WTC11 (cell line): ENCODE data around the gene CENPM. TPM values are rescaled to one million over a fixed set of nuclear protein-coding genes. Genes with fewer than 3 reads are reported as not detected.
A peak's percentile ranks its signal among the peaks of the same experiment; 100 is the strongest.

Experiments
- ATAC-seq: fragments of 200-7000 bp; cut with Tn5 transposase; 2 replicates; pipeline ENCODE4 v1.10.0; 2021; ENCODE audit warnings: mild to moderate bottlenecking, moderate library complexity
- CTCF ChIA-PET: fragments of 300-600 bp; sonication (Branson Sonifier 250); formaldehyde crosslinking; loops from one replicate; lab custom pipeline; 2021; ENCODE audit warnings: antibody characterized with exemption; lab: Charles Lee
- POLR2A ChIA-PET: fragments of 350-600 bp; sonication (Branson Sonifier 250); formaldehyde crosslinking; loops from one replicate; lab custom pipeline; 2021; ENCODE audit warnings: antibody characterized with exemption; lab: Charles Lee
- DNase-seq: peaks from one replicate; pipeline ENCODE4 v3.0.0; 2021; ENCODE audit warnings: low spot score
- H3K27ac Mint-ChIP-seq: 2 replicates; pipeline ENCODE4 v1.8.0; 2021; ENCODE audit warnings: mixed read lengths
- H3K27me3 Mint-ChIP-seq: 2 replicates; pipeline ENCODE4 v1.8.0; 2021; ENCODE audit warnings: low read depth, mild to moderate bottlenecking, moderate library complexity, mixed read lengths
- H3K36me3 Mint-ChIP-seq: 2 replicates; pipeline ENCODE4 v1.8.0; 2021; ENCODE audit warnings: mixed read lengths
- H3K4me1 Mint-ChIP-seq: 2 replicates; pipeline ENCODE4 v1.8.0; 2022; ENCODE audit warnings: mixed read lengths
- H3K4me3 Mint-ChIP-seq: 2 replicates; pipeline ENCODE4 v1.8.0; 2021; ENCODE audit warnings: mild to moderate bottlenecking, moderate library complexity, mixed read lengths
- H3K9me3 Mint-ChIP-seq: 2 replicates; pipeline ENCODE4 v1.8.0; 2021; ENCODE audit warnings: mixed read lengths
- FOXJ3 ChIP-seq: sonication (generic); formaldehyde crosslinking; IDR thresholded peaks from 2 replicates; pipeline ENCODE4 v1.9.0; 2021; ENCODE audit warnings: missing genetic modification reagents, mild to moderate bottlenecking, borderline replicate concordance
- FOXK1 ChIP-seq: sonication (generic); formaldehyde crosslinking; IDR thresholded peaks from 2 replicates; pipeline ENCODE4 v1.8.0; 2022; ENCODE audit warnings: mild to moderate bottlenecking, moderate library complexity, missing genetic modification reagents
- FOXP1 ChIP-seq: sonication (generic); formaldehyde crosslinking; IDR thresholded peaks from 2 replicates; pipeline ENCODE4 v1.8.0; 2022; ENCODE audit warnings: missing genetic modification reagents, mild to moderate bottlenecking, moderate library complexity, borderline replicate concordance
- GRHL2 ChIP-seq: fragments of 250-450 bp; sonication (Bioruptor Pico); IDR thresholded peaks from 2 replicates; pipeline ENCODE4 v1.8.0; 2022; ENCODE audit warnings: mild to moderate bottlenecking, moderate library complexity; ENCODE audit not compliant: insufficient replicate concordance, severe bottlenecking
- IRF2 ChIP-seq: sonication (generic); formaldehyde crosslinking; IDR thresholded peaks from 2 replicates; pipeline ENCODE4 v1.8.0; 2022; ENCODE audit warnings: low read depth, missing genetic modification reagents, borderline replicate concordance
- NFYB ChIP-seq: sonication (generic); formaldehyde crosslinking; conservative IDR thresholded peaks from 2 replicates; pipeline ENCODE4 v1.8.0; 2022; ENCODE audit warnings: low read depth, missing genetic modification reagents
- NR2C2 ChIP-seq: sonication (generic); formaldehyde crosslinking; IDR thresholded peaks from 2 replicates; pipeline ENCODE4 v1.8.0; 2022; ENCODE audit warnings: mild to moderate bottlenecking, missing genetic modification reagents
- PRRX2 ChIP-seq: fragments of 250-450 bp; sonication (Bioruptor Pico); IDR thresholded peaks from 2 replicates; pipeline ENCODE4 v1.8.0; 2021; ENCODE audit warnings: mild to moderate bottlenecking
- TCF7 ChIP-seq: sonication (generic); formaldehyde crosslinking; IDR thresholded peaks from 2 replicates; pipeline ENCODE4 v1.8.0; 2022; ENCODE audit warnings: mild to moderate bottlenecking, low read depth, missing genetic modification reagents, moderate library complexity
- ZNF138 ChIP-seq: sonication (generic); formaldehyde crosslinking; conservative IDR thresholded peaks from 2 replicates; pipeline ENCODE4 v1.8.1; 2022; ENCODE audit warnings: mild to moderate bottlenecking, moderate library complexity, missing genetic modification reagents
- ZNF263 ChIP-seq: sonication (generic); formaldehyde crosslinking; IDR thresholded peaks from 2 replicates; pipeline ENCODE4 v1.8.1; 2022; ENCODE audit warnings: low read depth, mild to moderate bottlenecking, moderate library complexity, missing genetic modification reagents
- ZNF396 ChIP-seq: fragments of 250-450 bp; sonication (Bioruptor Pico); IDR thresholded peaks from 2 replicates; pipeline ENCODE4 v1.8.0; 2021; ENCODE audit warnings: mild to moderate bottlenecking, moderate library complexity, borderline replicate concordance
- total RNA-seq: library from RNA; stranded (reverse); gene quantifications from 3 replicates; pipeline ENCODE4 v1.2.3, GENCODE V29; 2021
- TF ChIP-seq, protein P1 (sequence below): sonication (generic); formaldehyde crosslinking; IDR thresholded peaks from 2 replicates; pipeline ENCODE4 v1.8.1; 2022; ENCODE audit warnings: missing genetic modification reagents, borderline replicate concordance
- TF ChIP-seq, protein P2 (sequence below): sonication (generic); formaldehyde crosslinking; IDR thresholded peaks from 2 replicates; pipeline ENCODE4 v1.8.1; 2023; ENCODE audit warnings: mild to moderate bottlenecking, missing genetic modification reagents, borderline replicate concordance
- TF ChIP-seq, protein P3 (sequence below): sonication (generic); formaldehyde crosslinking; IDR thresholded peaks from 2 replicates; pipeline ENCODE4 v1.8.1; 2022; ENCODE audit warnings: mild to moderate bottlenecking, moderate library complexity, missing genetic modification reagents
- TF ChIP-seq, protein P4 (sequence below): fragments of 250-450 bp; sonication (Bioruptor Pico); IDR thresholded peaks from 2 replicates; pipeline ENCODE4 v1.9.0; 2021; ENCODE audit warnings: mild to moderate bottlenecking
- TF ChIP-seq, protein P5 (sequence below): sonication (generic); formaldehyde crosslinking; IDR thresholded peaks from 2 replicates; pipeline ENCODE4 v1.8.0; 2022; ENCODE audit warnings: mild to moderate bottlenecking, missing genetic modification reagents
- TF ChIP-seq, protein P6 (sequence below): sonication (generic); formaldehyde crosslinking; IDR thresholded peaks from 2 replicates; pipeline ENCODE4 v1.8.0; 2022; ENCODE audit warnings: mild to moderate bottlenecking, missing genetic modification reagents

The CENPM gene
- total RNA-seq, 1 experiment from 2014 or later: 40.3 TPM

DNA sequence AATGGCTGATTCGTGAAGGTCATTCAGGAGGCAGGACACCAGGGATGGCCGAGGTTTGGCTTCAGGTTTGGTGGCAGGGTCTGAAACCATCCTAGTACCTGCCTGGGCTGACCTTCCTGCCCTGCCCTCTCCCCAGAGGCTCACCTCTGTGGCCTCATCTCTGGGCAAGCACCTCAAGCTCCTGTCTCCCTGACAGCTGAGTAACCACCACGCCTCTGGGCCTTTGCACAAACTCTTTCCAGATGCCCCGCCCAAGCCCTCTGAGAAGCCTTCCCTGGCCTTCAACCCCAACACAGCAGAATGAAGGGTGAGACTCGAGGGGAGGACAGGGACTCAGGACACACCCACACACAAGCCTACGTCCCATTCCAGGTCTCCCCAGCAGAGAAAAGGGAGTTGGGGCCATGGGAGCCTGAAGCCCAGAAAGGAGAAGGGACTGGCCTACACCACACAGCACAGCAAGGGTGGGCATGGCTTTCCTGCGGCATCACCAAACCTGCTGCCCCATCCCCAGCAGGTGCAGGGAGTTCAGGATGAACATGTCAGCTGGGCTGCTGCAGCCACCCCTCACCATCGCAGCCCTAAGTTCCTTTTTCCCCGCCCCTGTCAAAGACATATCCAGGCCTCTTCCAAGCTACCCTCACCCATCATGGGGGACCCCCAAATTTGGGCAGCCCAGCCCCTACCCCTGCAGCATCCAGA is 34.5 kb downstream of the CENPM start:
- Mint-ChIP-seq H3K27me3 (peaks cover 79% of the 10 kb centered on the region), H3K27ac (no peak overlapping the region), H3K36me3 (no peaks in the 10 kb centered on the region), H3K4me1 (peaks cover 31% of the 10 kb centered on the region), H3K9me3 (no peaks in the 10 kb centered on the region), H3K4me3 (peak overlapping the region; percentile 57; the same call in 1 of the 2 replicates)
- TF ChIP-seq, protein P1, sequence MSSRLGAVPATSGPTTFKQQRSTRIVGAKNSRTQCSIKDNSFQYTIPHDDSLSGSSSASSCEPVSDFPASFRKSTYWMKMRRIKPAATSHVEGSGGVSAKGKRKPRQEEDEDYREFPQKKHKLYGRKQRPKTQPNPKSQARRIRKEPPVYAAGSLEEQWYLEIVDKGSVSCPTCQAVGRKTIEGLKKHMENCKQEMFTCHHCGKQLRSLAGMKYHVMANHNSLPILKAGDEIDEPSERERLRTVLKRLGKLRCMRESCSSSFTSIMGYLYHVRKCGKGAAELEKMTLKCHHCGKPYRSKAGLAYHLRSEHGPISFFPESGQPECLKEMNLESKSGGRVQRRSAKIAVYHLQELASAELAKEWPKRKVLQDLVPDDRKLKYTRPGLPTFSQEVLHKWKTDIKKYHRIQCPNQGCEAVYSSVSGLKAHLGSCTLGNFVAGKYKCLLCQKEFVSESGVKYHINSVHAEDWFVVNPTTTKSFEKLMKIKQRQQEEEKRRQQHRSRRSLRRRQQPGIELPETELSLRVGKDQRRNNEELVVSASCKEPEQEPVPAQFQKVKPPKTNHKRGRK (CRISPR knock-in tag): no peak
- TF ChIP-seq TCF7 (CRISPR knock-in tag): no peak
- no peak for TF ChIP-seq FOXP1 (CRISPR knock-in tag)
- TF ChIP-seq, protein P2, sequence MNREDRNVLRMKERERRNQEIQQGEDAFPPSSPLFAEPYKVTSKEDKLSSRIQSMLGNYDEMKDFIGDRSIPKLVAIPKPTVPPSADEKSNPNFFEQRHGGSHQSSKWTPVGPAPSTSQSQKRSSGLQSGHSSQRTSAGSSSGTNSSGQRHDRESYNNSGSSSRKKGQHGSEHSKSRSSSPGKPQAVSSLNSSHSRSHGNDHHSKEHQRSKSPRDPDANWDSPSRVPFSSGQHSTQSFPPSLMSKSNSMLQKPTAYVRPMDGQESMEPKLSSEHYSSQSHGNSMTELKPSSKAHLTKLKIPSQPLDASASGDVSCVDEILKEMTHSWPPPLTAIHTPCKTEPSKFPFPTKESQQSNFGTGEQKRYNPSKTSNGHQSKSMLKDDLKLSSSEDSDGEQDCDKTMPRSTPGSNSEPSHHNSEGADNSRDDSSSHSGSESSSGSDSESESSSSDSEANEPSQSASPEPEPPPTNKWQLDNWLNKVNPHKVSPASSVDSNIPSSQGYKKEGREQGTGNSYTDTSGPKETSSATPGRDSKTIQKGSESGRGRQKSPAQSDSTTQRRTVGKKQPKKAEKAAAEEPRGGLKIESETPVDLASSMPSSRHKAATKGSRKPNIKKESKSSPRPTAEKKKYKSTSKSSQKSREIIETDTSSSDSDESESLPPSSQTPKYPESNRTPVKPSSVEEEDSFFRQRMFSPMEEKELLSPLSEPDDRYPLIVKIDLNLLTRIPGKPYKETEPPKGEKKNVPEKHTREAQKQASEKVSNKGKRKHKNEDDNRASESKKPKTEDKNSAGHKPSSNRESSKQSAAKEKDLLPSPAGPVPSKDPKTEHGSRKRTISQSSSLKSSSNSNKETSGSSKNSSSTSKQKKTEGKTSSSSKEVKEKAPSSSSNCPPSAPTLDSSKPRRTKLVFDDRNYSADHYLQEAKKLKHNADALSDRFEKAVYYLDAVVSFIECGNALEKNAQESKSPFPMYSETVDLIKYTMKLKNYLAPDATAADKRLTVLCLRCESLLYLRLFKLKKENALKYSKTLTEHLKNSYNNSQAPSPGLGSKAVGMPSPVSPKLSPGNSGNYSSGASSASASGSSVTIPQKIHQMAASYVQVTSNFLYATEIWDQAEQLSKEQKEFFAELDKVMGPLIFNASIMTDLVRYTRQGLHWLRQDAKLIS (CRISPR knock-in tag): no peak
- TF ChIP-seq, protein P3, sequence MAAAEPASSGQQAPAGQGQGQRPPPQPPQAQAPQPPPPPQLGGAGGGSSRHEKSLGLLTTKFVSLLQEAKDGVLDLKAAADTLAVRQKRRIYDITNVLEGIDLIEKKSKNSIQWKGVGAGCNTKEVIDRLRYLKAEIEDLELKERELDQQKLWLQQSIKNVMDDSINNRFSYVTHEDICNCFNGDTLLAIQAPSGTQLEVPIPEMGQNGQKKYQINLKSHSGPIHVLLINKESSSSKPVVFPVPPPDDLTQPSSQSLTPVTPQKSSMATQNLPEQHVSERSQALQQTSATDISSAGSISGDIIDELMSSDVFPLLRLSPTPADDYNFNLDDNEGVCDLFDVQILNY (CRISPR knock-in tag): no peak
- TF ChIP-seq NFYB (CRISPR knock-in tag): no peak
- TF ChIP-seq FOXK1 (CRISPR knock-in tag): no peak
- TF ChIP-seq, protein P4, sequence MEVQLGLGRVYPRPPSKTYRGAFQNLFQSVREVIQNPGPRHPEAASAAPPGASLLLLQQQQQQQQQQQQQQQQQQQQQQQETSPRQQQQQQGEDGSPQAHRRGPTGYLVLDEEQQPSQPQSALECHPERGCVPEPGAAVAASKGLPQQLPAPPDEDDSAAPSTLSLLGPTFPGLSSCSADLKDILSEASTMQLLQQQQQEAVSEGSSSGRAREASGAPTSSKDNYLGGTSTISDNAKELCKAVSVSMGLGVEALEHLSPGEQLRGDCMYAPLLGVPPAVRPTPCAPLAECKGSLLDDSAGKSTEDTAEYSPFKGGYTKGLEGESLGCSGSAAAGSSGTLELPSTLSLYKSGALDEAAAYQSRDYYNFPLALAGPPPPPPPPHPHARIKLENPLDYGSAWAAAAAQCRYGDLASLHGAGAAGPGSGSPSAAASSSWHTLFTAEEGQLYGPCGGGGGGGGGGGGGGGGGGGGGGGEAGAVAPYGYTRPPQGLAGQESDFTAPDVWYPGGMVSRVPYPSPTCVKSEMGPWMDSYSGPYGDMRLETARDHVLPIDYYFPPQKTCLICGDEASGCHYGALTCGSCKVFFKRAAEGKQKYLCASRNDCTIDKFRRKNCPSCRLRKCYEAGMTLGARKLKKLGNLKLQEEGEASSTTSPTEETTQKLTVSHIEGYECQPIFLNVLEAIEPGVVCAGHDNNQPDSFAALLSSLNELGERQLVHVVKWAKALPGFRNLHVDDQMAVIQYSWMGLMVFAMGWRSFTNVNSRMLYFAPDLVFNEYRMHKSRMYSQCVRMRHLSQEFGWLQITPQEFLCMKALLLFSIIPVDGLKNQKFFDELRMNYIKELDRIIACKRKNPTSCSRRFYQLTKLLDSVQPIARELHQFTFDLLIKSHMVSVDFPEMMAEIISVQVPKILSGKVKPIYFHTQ: no peak
- TF ChIP-seq ZNF138 (CRISPR knock-in tag): no peak
- TF ChIP-seq IRF2 (CRISPR knock-in tag): no peak
- TF ChIP-seq, protein P5, sequence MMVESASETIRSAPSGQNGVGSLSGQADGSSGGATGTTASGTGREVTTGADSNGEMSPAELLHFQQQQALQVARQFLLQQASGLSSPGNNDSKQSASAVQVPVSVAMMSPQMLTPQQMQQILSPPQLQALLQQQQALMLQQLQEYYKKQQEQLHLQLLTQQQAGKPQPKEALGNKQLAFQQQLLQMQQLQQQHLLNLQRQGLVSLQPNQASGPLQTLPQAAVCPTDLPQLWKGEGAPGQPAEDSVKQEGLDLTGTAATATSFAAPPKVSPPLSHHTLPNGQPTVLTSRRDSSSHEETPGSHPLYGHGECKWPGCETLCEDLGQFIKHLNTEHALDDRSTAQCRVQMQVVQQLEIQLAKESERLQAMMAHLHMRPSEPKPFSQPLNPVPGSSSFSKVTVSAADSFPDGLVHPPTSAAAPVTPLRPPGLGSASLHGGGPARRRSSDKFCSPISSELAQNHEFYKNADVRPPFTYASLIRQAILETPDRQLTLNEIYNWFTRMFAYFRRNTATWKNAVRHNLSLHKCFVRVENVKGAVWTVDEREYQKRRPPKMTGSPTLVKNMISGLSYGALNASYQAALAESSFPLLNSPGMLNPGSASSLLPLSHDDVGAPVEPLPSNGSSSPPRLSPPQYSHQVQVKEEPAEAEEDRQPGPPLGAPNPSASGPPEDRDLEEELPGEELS (CRISPR knock-in tag): no peak
- no peak for TF ChIP-seq PRRX2
- TF ChIP-seq, protein P6, sequence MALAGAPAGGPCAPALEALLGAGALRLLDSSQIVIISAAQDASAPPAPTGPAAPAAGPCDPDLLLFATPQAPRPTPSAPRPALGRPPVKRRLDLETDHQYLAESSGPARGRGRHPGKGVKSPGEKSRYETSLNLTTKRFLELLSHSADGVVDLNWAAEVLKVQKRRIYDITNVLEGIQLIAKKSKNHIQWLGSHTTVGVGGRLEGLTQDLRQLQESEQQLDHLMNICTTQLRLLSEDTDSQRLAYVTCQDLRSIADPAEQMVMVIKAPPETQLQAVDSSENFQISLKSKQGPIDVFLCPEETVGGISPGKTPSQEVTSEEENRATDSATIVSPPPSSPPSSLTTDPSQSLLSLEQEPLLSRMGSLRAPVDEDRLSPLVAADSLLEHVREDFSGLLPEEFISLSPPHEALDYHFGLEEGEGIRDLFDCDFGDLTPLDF (CRISPR knock-in tag): no peak
- TF ChIP-seq NR2C2 (CRISPR knock-in tag): no peak
- no peak for TF ChIP-seq ZNF263 (CRISPR knock-in tag)
- no peak for TF ChIP-seq ZNF396 (CRISPR knock-in tag)
- TF ChIP-seq GRHL2: no peak
- no peak for TF ChIP-seq FOXJ3 (CRISPR knock-in tag)
- CTCF ChIA-PET: interaction anchor here (0.9 to 3.0 kb wide), 5 partner anchors 13 to 215 kb away, joined by 3 to 21 read pairs (median 4); partner anchors contain the start of gene TNFRSF13C
- ATAC-seq: no peak
- POLR2A ChIA-PET: interaction anchor here (1.1 kb wide), 1 partner anchor 80 kb away, joined by 3 read pairs; the partner anchor contains the start of gene SREBF2
- no peak for DNase-seq
